ENCODE results near the gene COQ8A.

DNA sequence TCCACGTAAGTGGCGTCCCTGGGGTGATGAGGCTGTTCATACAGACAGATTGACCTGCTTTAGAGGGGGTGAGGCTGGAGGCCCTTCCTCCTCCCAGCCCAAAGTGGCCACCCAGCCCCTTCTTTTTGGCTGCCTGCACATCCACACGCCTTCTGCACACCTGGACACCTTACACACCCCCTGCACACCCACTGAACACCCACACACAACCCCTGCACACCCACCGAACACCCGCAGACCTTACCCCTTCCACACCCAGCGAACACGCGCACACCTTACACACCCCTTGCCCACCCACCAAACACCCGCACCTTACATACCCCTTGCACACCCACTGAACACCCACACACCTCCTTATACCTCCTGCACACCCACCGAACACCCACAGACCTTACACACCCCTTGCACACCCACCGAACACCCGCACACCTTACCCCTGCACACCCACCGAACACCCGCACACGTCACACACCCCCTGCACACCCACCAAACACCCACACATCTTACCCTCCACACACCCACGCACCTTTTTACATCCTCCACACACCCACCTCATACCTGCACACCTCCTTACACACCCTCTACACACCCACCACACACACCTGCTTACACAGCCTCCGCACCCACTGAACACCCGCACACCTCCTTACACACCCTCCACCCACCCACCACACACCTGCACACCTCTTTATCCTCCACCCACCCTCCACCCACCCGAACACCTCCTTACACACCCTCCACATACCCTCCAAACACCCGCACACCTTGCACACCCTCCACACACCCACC lies 37.7 kb downstream of the COQ8A start:
- no peak for TF ChIP-seq EZH2 (IDR thresholded peaks at IDR 0.05; ENCODE audit: borderline replicate concordance, low read length)
- TF ChIP-seq, protein P1, sequence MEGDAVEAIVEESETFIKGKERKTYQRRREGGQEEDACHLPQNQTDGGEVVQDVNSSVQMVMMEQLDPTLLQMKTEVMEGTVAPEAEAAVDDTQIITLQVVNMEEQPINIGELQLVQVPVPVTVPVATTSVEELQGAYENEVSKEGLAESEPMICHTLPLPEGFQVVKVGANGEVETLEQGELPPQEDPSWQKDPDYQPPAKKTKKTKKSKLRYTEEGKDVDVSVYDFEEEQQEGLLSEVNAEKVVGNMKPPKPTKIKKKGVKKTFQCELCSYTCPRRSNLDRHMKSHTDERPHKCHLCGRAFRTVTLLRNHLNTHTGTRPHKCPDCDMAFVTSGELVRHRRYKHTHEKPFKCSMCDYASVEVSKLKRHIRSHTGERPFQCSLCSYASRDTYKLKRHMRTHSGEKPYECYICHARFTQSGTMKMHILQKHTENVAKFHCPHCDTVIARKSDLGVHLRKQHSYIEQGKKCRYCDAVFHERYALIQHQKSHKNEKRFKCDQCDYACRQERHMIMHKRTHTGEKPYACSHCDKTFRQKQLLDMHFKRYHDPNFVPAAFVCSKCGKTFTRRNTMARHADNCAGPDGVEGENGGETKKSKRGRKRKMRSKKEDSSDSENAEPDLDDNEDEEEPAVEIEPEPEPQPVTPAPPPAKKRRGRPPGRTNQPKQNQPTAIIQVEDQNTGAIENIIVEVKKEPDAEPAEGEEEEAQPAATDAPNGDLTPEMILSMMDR (conservative IDR thresholded peaks at IDR 0.05 in 1 of 2, IDR thresholded peaks at IDR 0.05 in 1 of 2; ENCODE audit: extremely low read depth in 1 of 2, insufficient read depth in 1 of 2, low read depth in 1 of 2, low read length in 2 of 2), result no peak

All from mammary epithelial cell (primary cell).